WTC11 (cell line): ENCODE results near the gene STT3B. TPM values are rescaled to one million over a fixed set of nuclear protein-coding genes. Genes with fewer than 3 reads are reported as not detected.

Experiments used
- ATAC-seq: fragments of 200-7000 bp; cut with Tn5 transposase; 2 replicates; pipeline ENCODE4 v1.10.0; 2021; ENCODE audit warnings: mild to moderate bottlenecking, moderate library complexity
- CTCF ChIA-PET: fragments of 300-600 bp; sonication (Branson Sonifier 250); formaldehyde crosslinking; loops from one replicate; lab custom pipeline; 2021; ENCODE audit warnings: antibody characterized with exemption; lab: Charles Lee
- POLR2A ChIA-PET: fragments of 350-600 bp; sonication (Branson Sonifier 250); formaldehyde crosslinking; loops from one replicate; lab custom pipeline; 2021; ENCODE audit warnings: antibody characterized with exemption; lab: Charles Lee
- DNase-seq: peaks from one replicate; pipeline ENCODE4 v3.0.0; 2021; ENCODE audit warnings: low spot score
- H3K27ac Mint-ChIP-seq: 2 replicates; pipeline ENCODE4 v1.8.0; 2021; ENCODE audit warnings: mixed read lengths
- H3K27me3 Mint-ChIP-seq: 2 replicates; pipeline ENCODE4 v1.8.0; 2021; ENCODE audit warnings: low read depth, mild to moderate bottlenecking, moderate library complexity, mixed read lengths
- H3K36me3 Mint-ChIP-seq: 2 replicates; pipeline ENCODE4 v1.8.0; 2021; ENCODE audit warnings: mixed read lengths
- H3K4me1 Mint-ChIP-seq: 2 replicates; pipeline ENCODE4 v1.8.0; 2022; ENCODE audit warnings: mixed read lengths
- H3K4me3 Mint-ChIP-seq: 2 replicates; pipeline ENCODE4 v1.8.0; 2021; ENCODE audit warnings: mild to moderate bottlenecking, moderate library complexity, mixed read lengths
- H3K9me3 Mint-ChIP-seq: 2 replicates; pipeline ENCODE4 v1.8.0; 2021; ENCODE audit warnings: mixed read lengths
- AR ChIP-seq: fragments of 250-450 bp; sonication (Bioruptor Pico); IDR thresholded peaks from 2 replicates; pipeline ENCODE4 v1.9.0; 2021; ENCODE audit warnings: mild to moderate bottlenecking
- ATF6 ChIP-seq: sonication (generic); formaldehyde crosslinking; IDR thresholded peaks from 2 replicates; pipeline ENCODE4 v1.8.1; 2023; ENCODE audit warnings: mild to moderate bottlenecking, missing genetic modification reagents
- CTCF ChIP-seq: fragments of 200-600 bp; IDR thresholded peaks from 2 replicates; pipeline ENCODE4 v1.8.0; 2022; ENCODE audit warnings: antibody characterized with exemption
- FOXK1 ChIP-seq: sonication (generic); formaldehyde crosslinking; IDR thresholded peaks from 2 replicates; pipeline ENCODE4 v1.8.0; 2022; ENCODE audit warnings: mild to moderate bottlenecking, moderate library complexity, missing genetic modification reagents
- FOXP1 ChIP-seq: sonication (generic); formaldehyde crosslinking; IDR thresholded peaks from 2 replicates; pipeline ENCODE4 v1.8.0; 2022; ENCODE audit warnings: missing genetic modification reagents, mild to moderate bottlenecking, moderate library complexity, borderline replicate concordance
- FOXP4 ChIP-seq: sonication (generic); formaldehyde crosslinking; IDR thresholded peaks from 2 replicates; pipeline ENCODE4 v1.8.0; 2022; ENCODE audit warnings: mild to moderate bottlenecking, missing genetic modification reagents
- GABPB1 ChIP-seq: sonication (generic); formaldehyde crosslinking; IDR thresholded peaks from 2 replicates; pipeline ENCODE4 v1.8.1; 2023; ENCODE audit warnings: mild to moderate bottlenecking, missing genetic modification reagents
- GRHL2 ChIP-seq: fragments of 250-450 bp; sonication (Bioruptor Pico); IDR thresholded peaks from 2 replicates; pipeline ENCODE4 v1.8.0; 2022; ENCODE audit warnings: mild to moderate bottlenecking, moderate library complexity; ENCODE audit not compliant: insufficient replicate concordance, severe bottlenecking
- HMGA2 ChIP-seq: fragments of 250-450 bp; sonication (Bioruptor Pico); IDR thresholded peaks from 2 replicates; pipeline ENCODE4 v1.4.0; 2021; ENCODE audit warnings: mild to moderate bottlenecking, moderate library complexity
- IRF2 ChIP-seq: sonication (generic); formaldehyde crosslinking; IDR thresholded peaks from 2 replicates; pipeline ENCODE4 v1.8.0; 2022; ENCODE audit warnings: low read depth, missing genetic modification reagents, borderline replicate concordance
- MAX ChIP-seq: sonication (generic); formaldehyde crosslinking; IDR thresholded peaks from 2 replicates; pipeline ENCODE4 v1.8.0; 2022; ENCODE audit warnings: mild to moderate bottlenecking, missing genetic modification reagents
- NR3C1 ChIP-seq: sonication (generic); formaldehyde crosslinking; conservative IDR thresholded peaks from 2 replicates; pipeline ENCODE4 v1.8.1; 2023; ENCODE audit warnings: low read depth, mild to moderate bottlenecking, missing genetic modification reagents
- OVOL2 ChIP-seq: fragments of 250-450 bp; sonication (Bioruptor Pico); IDR thresholded peaks from 2 replicates; pipeline ENCODE4 v1.9.0; 2021; ENCODE audit warnings: mild to moderate bottlenecking, borderline replicate concordance
- PREB ChIP-seq: sonication (generic); formaldehyde crosslinking; IDR thresholded peaks from 2 replicates; pipeline ENCODE4 v1.8.1; 2022; ENCODE audit warnings: mild to moderate bottlenecking, missing genetic modification reagents, moderate library complexity, borderline replicate concordance
- PRRX2 ChIP-seq: fragments of 250-450 bp; sonication (Bioruptor Pico); IDR thresholded peaks from 2 replicates; pipeline ENCODE4 v1.8.0; 2021; ENCODE audit warnings: mild to moderate bottlenecking
- SP1 ChIP-seq: sonication (generic); formaldehyde crosslinking; conservative IDR thresholded peaks from 2 replicates; pipeline ENCODE4 v1.8.1; 2022; ENCODE audit warnings: missing genetic modification reagents
- TEAD1 ChIP-seq: sonication (generic); formaldehyde crosslinking; IDR thresholded peaks from 2 replicates; pipeline ENCODE4 v1.8.0; 2022; ENCODE audit warnings: mild to moderate bottlenecking, missing genetic modification reagents
- ZBTB21 ChIP-seq: sonication (generic); formaldehyde crosslinking; IDR thresholded peaks from 2 replicates; pipeline ENCODE4 v1.8.1; 2023; ENCODE audit warnings: mild to moderate bottlenecking, missing genetic modification reagents, borderline replicate concordance
- ZBTB43 ChIP-seq: sonication (generic); formaldehyde crosslinking; IDR thresholded peaks from 2 replicates; pipeline ENCODE4 v1.8.1; 2023; ENCODE audit warnings: mild to moderate bottlenecking, missing genetic modification reagents
- ZNF263 ChIP-seq: sonication (generic); formaldehyde crosslinking; IDR thresholded peaks from 2 replicates; pipeline ENCODE4 v1.8.1; 2022; ENCODE audit warnings: low read depth, mild to moderate bottlenecking, moderate library complexity, missing genetic modification reagents
- ZNF317 ChIP-seq: sonication (generic); formaldehyde crosslinking; IDR thresholded peaks from 2 replicates; pipeline ENCODE4 v1.8.1; 2023; ENCODE audit warnings: low read depth, mild to moderate bottlenecking, moderate library complexity, missing genetic modification reagents, borderline replicate concordance
- total RNA-seq: library from RNA; stranded (reverse); gene quantifications from 3 replicates; pipeline ENCODE4 v1.2.3, GENCODE V29; 2021

STT3B gene
- total RNA-seq, 1 experiment from 2014 or later, result 103 TPM

- CTCF ChIA-PET, result no interaction called here
- Mint-ChIP-seq H3K27me3 (no peaks in the 10 kb centered on the region), H3K4me1 (peaks cover 11% of the 10 kb centered on the region; the same call in 1 of the 2 replicates), H3K4me3 (no peak overlapping the region), H3K36me3 (peaks cover 28% of the 10 kb centered on the region), H3K27ac (no peak overlapping the region), H3K9me3 (no peaks in the 10 kb centered on the region)
- POLR2A ChIA-PET, result no interaction called here
- TF ChIP-seq PREB (CRISPR knock-in tag) (no peak), ZBTB21 (no peak), CTCF (no peak), GRHL2 (CRISPR knock-in tag) (no peak), OVOL2 (CRISPR knock-in tag) (no peak), AR (CRISPR knock-in tag) (no peak), PRRX2 (CRISPR knock-in tag) (no peak), ATF6 (CRISPR knock-in tag) (no peak), FOXK1 (CRISPR knock-in tag) (no peak), IRF2 (CRISPR knock-in tag) (no peak), TEAD1 (no peak), SP1 (CRISPR knock-in tag) (no peak), MAX (CRISPR knock-in tag) (no peak), FOXP4 (CRISPR knock-in tag) (no peak), NR3C1 (CRISPR knock-in tag) (no peak)
- DNase-seq (no peak), ATAC-seq (no peak)
These were observed 134.9 kb downstream of the STT3B start for GRCh38 chr3:31667582-31667981.

GRCh38 chr3:31668242-31668641, 135.5 kb downstream of the STT3B start:
- H3K4me3 Mint-ChIP-seq, result no peak overlapping the region
- no peak for ATAC-seq
- peaks cover 28% of the 10 kb centered on the region for H3K36me3 Mint-ChIP-seq
- H3K4me1 Mint-ChIP-seq, result peaks cover 16% of the 10 kb centered on the region; the same call in 1 of the 2 replicates
- no peaks in the 10 kb centered on the region for H3K27me3 Mint-ChIP-seq
- no peak for DNase-seq
- CTCF ChIA-PET, result interaction anchor here (1.6 kb wide), 1 partner anchor 486 kb away, joined by 5 read pairs; no protein-coding TSS in a partner anchor
- POLR2A ChIA-PET, result no interaction called here
- no peaks in the 10 kb centered on the region for H3K9me3 Mint-ChIP-seq
- H3K27ac Mint-ChIP-seq, result no peak overlapping the region; the same call in 1 of the 2 replicates
- no peak for TF ChIP-seq FOXP1 (CRISPR knock-in tag)
- TF ChIP-seq AR (CRISPR knock-in tag), result no peak
- no peak for TF ChIP-seq HMGA2
- no peak for TF ChIP-seq ZBTB43 (CRISPR knock-in tag)
- no peak for TF ChIP-seq ZNF317 (CRISPR knock-in tag)
- TF ChIP-seq ZNF263 (CRISPR knock-in tag), result no peak
- TF ChIP-seq GABPB1 (CRISPR knock-in tag), result no peak
